Measurements from ENCODE around the gene CBLN3.

The CBLN3 gene

GRCh38 chr14:24438223-24439097 lies 9.0 kb upstream of the CBLN3 start:
- no peak for DNase-seq

- DNase-seq: no peak
Measured at GRCh38 chr14:24437736-24438067, 8.2 kb upstream of the CBLN3 start.

- DNase-seq: no peak
Measured at GRCh38 chr14:24437020-24437735, 7.7 kb upstream of the CBLN3 start.

GRCh38 chr14:24436355-24437019 lies 7.0 kb upstream of the CBLN3 start:
- DNase-seq: peak; percentile 50

- no peak for DNase-seq
Measured at GRCh38 chr14:24435998-24436354, 6.5 kb upstream of the CBLN3 start.

- no peak for DNase-seq
Measured at GRCh38 chr14:24435192-24435810, 5.8 kb upstream of the CBLN3 start.

- no peak for DNase-seq
Measured at GRCh38 chr14:24434676-24435075, 5.2 kb upstream of the CBLN3 start.

GRCh38 chr14:24434036-24434435 lies 4.6 kb upstream of the CBLN3 start:
- no peak for DNase-seq

- DNase-seq: no peak
Measured at GRCh38 chr14:24432259-24433131, 3.0 kb upstream of the CBLN3 start.

- DNase-seq: peak; percentile 77
Measured at GRCh38 chr14:24431569-24432258, 2.2 kb upstream of the CBLN3 start.

GRCh38 chr14:24430682-24431568 lies 1.5 kb upstream of the CBLN3 start:
- no peak for DNase-seq

GRCh38 chr14:24430143-24430681 lies 744 bp upstream of the CBLN3 start:
- peak; percentile 68 for DNase-seq

- no peak for DNase-seq
Measured at GRCh38 chr14:24428628-24429394, 657 bp downstream of the CBLN3 start.

- DNase-seq: no peak
Measured at GRCh38 chr14:24427537-24428508, 1.6 kb downstream of the CBLN3 start.

GRCh38 chr14:24426912-24427536 lies 2.4 kb downstream of the CBLN3 start:
- no peak for DNase-seq

- DNase-seq: no peak
Measured at GRCh38 chr14:24426150-24426911, 3.1 kb downstream of the CBLN3 start.

- DNase-seq: no peak
Measured at GRCh38 chr14:24425704-24426103, 3.8 kb downstream of the CBLN3 start.
